Aortic smooth muscle cell (primary cell): ENCODE data around the gene TMEM150B. TPM values are rescaled to one million over a fixed set of nuclear protein-coding genes. Genes with fewer than 3 reads are reported as not detected.

Source experiments
- total RNA-seq: library from RNA; depleted of rRNA; stranded (reverse); fragments of >200 nt; gene quantifications from 2 replicates; pipeline ENCODE4 v1.2.3, GENCODE V29; 2014

TMEM150B gene
- total RNA-seq: not detected in 2 replicates

GRCh38 chr19:55325172-55325571 lies at the start of gene TMEM150B:
Gene TMEM150B (minus strand): TSS chr19:55325341. CDS start chr19:55321036, 4,305 bp downstream.

GRCh38 chr19:55370305-55370988 lies 45.3 kb upstream of the TMEM150B start, which contains the start of gene IL11:
Gene IL11 (minus strand): TSS chr19:55370463. CDS start chr19:55370310, 153 bp downstream.

GRCh38 chr19:55362990-55363716 lies 38.0 kb upstream of the TMEM150B start, which contains the start of gene GARIN5B:
Gene GARIN5B (minus strand): TSS chr19:55363260. CDS start chr19:55363066, 194 bp downstream.

GRCh38 chr19:55354698-55355212 lies 29.6 kb upstream of the TMEM150B start, which contains the start of gene COX6B2:
Gene COX6B2 (minus strand): TSS chr19:55354719. CDS start chr19:55354521, 198 bp downstream.

GRCh38 chr19:55339105-55339888 lies 14.2 kb upstream of the TMEM150B start, which contains the start of gene KMT5C:
Gene KMT5C (plus strand): TSS chr19:55339876. CDS start chr19:55341937, 2,061 bp downstream.

GRCh38 chr19:55283548-55284377 lies 41.4 kb downstream of the TMEM150B start, which contains the start of gene BRSK1:
Gene BRSK1 (plus strand): TSS chr19:55283997. CDS start chr19:55284443, 446 bp downstream.

GRCh38 chr19:55279770-55280643 lies 45.1 kb downstream of the TMEM150B start, which contains the start of gene HSPBP1:
Gene HSPBP1 (minus strand): TSS chr19:55280110. CDS start chr19:55279608, 502 bp downstream.

Other genes with a start within 250 kb of the TMEM150B start
- 0.53 and 0.75 TPM in 2 replicates for gene EPS8L1, start 249.5 kb downstream of the TMEM150B start, total RNA-seq
- gene PPP1R12C, start 207.7 kb downstream of the TMEM150B start, total RNA-seq: 35.0 and 37.6 TPM in 2 replicates
- gene TNNT1, start 176.1 kb downstream of the TMEM150B start, total RNA-seq: 1.2 and 1.7 TPM in 2 replicates
- gene TNNI3, start 167.6 kb downstream of the TMEM150B start, total RNA-seq: not detected in 2 replicates
- 0.40 and 0.44 TPM in 2 replicates for gene DNAAF3, start 158.7 kb downstream of the TMEM150B start, total RNA-seq
- gene SYT5, start 145.1 kb downstream of the TMEM150B start, total RNA-seq: under 0.01 and 0.26 TPM in 2 replicates
- gene PTPRH, start 115.8 kb downstream of the TMEM150B start, total RNA-seq: 3.5 and 6.1 TPM in 2 replicates
- 0.81 and 1.5 TPM in 2 replicates for gene TMEM86B, start 96.6 kb downstream of the TMEM150B start, total RNA-seq
- gene PPP6R1, start 66.3 kb downstream of the TMEM150B start, total RNA-seq: 27.7 and 30.8 TPM in 2 replicates
- gene HSPBP1, start 45.2 kb downstream of the TMEM150B start, total RNA-seq: 17.0 and 21.7 TPM in 2 replicates
- gene BRSK1, start 41.3 kb downstream of the TMEM150B start, total RNA-seq: 6.7 and 7.6 TPM in 2 replicates
- 4.8 and 6.7 TPM in 2 replicates for gene KMT5C, start 14.5 kb upstream of the TMEM150B start, total RNA-seq
- gene COX6B2, start 29.4 kb upstream of the TMEM150B start, total RNA-seq: not detected in 2 replicates
- not detected in 2 replicates for gene GARIN5B, start 37.9 kb upstream of the TMEM150B start, total RNA-seq
- gene IL11, start 45.1 kb upstream of the TMEM150B start, total RNA-seq: 1.1 and 14.9 TPM in 2 replicates
- not detected in 2 replicates for gene TMEM190, start 51.5 kb upstream of the TMEM150B start, total RNA-seq
- gene TMEM238, start 59.0 kb upstream of the TMEM150B start, total RNA-seq: 0.12 and 0.26 TPM in 2 replicates
- 153 and 182 TPM in 2 replicates for gene RPL28, start 60.6 kb upstream of the TMEM150B start, total RNA-seq
- 73.4 and 105 TPM in 2 replicates for gene UBE2S, start 82.4 kb upstream of the TMEM150B start, total RNA-seq
- gene SHISA7, start 118.0 kb upstream of the TMEM150B start, total RNA-seq: not detected in 2 replicates
- gene ISOC2, start 136.3 kb upstream of the TMEM150B start, total RNA-seq: 49.1 and 52.8 TPM in 2 replicates
- gene C19orf85, start 139.4 kb upstream of the TMEM150B start, total RNA-seq: not detected in 2 replicates
- 0.66 and 0.87 TPM in 2 replicates for gene ZNF628, start 151.3 kb upstream of the TMEM150B start, total RNA-seq
- gene NAT14, start 159.8 kb upstream of the TMEM150B start, total RNA-seq: 13.7 and 14.4 TPM in 2 replicates
- 12.8 and 30.4 TPM in 2 replicates for gene SSC5D, start 163.1 kb upstream of the TMEM150B start, total RNA-seq
- gene SBK2, start 211.8 kb upstream of the TMEM150B start, total RNA-seq: not detected in 2 replicates
- 0.19 TPM in 1 of 2 replicates, not detected in the other for gene SBK3, start 220.2 kb upstream of the TMEM150B start, total RNA-seq